Smooth muscle cell of trachea (primary cell): ENCODE results near the gene FICD. TPM values are rescaled to one million over a fixed set of nuclear protein-coding genes. Genes with fewer than 3 reads are reported as not detected.

Source experiments
- total RNA-seq: library from RNA; depleted of rRNA; stranded (reverse); fragments of >200 nt; gene quantifications from 2 replicates; pipeline ENCODE4 v1.2.1, GENCODE V29; 2014

Gene FICD
- total RNA-seq, result 5.4 and 7.9 TPM in 2 replicates

GRCh38 chr12:108514973-108515814 is at the start of gene FICD:
Gene FICD (plus strand): TSS chr12:108515277. CDS start chr12:108516973, 1,696 bp downstream.

GRCh38 chr12:108560752-108561719 is 46.0 kb downstream of the FICD start, which contains the start of gene SART3:
Gene SART3 (minus strand): TSS chr12:108561173. CDS start chr12:108561154, 19 bp downstream.

GRCh38 chr12:108562348-108563135 is 47.5 kb downstream of the FICD start, which contains the start of gene ISCU:
Gene ISCU (plus strand): TSS chr12:108562596. CDS start chr12:108562623, 27 bp downstream.

Other genes starting within 250 kb of the FICD start
- gene CMKLR1, start 176.0 kb upstream of the FICD start, total RNA-seq, result 0.33 TPM in 1 of 2 replicates, not detected in the other
- gene SART3, start 45.9 kb downstream of the FICD start, total RNA-seq, result 55.6 and 65.5 TPM in 2 replicates
- 173 and 194 TPM in 2 replicates for gene ISCU, start 47.3 kb downstream of the FICD start, total RNA-seq
- 388 and 611 TPM in 2 replicates for gene TMEM119, start 82.8 kb downstream of the FICD start, total RNA-seq
- 1.2 and 4.1 TPM in 2 replicates for gene SELPLG, start 118.6 kb downstream of the FICD start, total RNA-seq
- 235 and 306 TPM in 2 replicates for gene CORO1C, start 216.2 kb downstream of the FICD start, total RNA-seq